Caco-2 (cell line): ENCODE data around the gene ADGRV1. TPM values are rescaled to one million over a fixed set of nuclear protein-coding genes. Genes with fewer than 3 reads are reported as not detected.
"Not testable (repeated sequence)": the region's sequence is repeated elsewhere in the genome, so short reads cannot be mapped to it uniquely, and the experiment has no call there.

Experiments used
- BruUV-seq: library from RNA; stranded (reverse); fragments of 400-500 nt; replicated peaks from 2 replicates; lab custom pipeline; 2021; lab: Mats Ljungman, UMichigan
- CTCF ChIA-PET: fragments of 300-600 bp; sonication (Branson Sonifier 250); formaldehyde crosslinking; loops from one replicate; lab custom pipeline; 2022; ENCODE audit warnings: antibody characterized with exemption; lab: Charles Lee
- POLR2A ChIA-PET: fragments of 300-600 bp; sonication (Branson Sonifier 250); formaldehyde crosslinking; loops from one replicate; lab custom pipeline; 2022; ENCODE audit warnings: antibody characterized with exemption; lab: Charles Lee
- DNase-seq, 2 experiments: peaks; one replicate each; pipeline versions ENCODE4 v3.0.0 to v3.0.0-alpha.2; 2020 to 2022
- H3K27me3 ChIP-seq: replicated peaks from 2 replicates; pipeline ENCODE4 v1.6.0; 2011; ENCODE audit warnings: low read length; ENCODE audit not compliant: control insufficient read depth, insufficient read depth
- H3K36me3 ChIP-seq: 2 replicates; pipeline ENCODE4 v1.5.1; 2011; ENCODE audit warnings: low read length; ENCODE audit not compliant: control insufficient read depth, insufficient read depth
- H3K4me1 ChIP-seq: fragments of 250-450 bp; sonication (Bioruptor Pico); 2 replicates; pipeline ENCODE4 v1.5.1; 2020; ENCODE audit warnings: mild to moderate bottlenecking
- H3K4me3 ChIP-seq: 2 replicates; pipeline ENCODE4 v1.5.1; 2011; ENCODE audit warnings: low read depth, mild to moderate bottlenecking, control low read depth, low read length
- H3K9me3 ChIP-seq: fragments of 250-450 bp; sonication (Bioruptor Pico); 2 replicates; pipeline ENCODE4 v1.5.1; 2020; ENCODE audit warnings: mild to moderate bottlenecking, moderate library complexity
- H3K27ac Mint-ChIP-seq: one replicate; pipeline ENCODE4 v1.8.0; 2022; ENCODE audit warnings: mixed read lengths; ENCODE audit not compliant: unreplicated experiment
- H3K27me3 Mint-ChIP-seq: one replicate; pipeline ENCODE4 v1.8.0; 2022; ENCODE audit warnings: mixed read lengths; ENCODE audit not compliant: insufficient read depth, unreplicated experiment
- H3K36me3 Mint-ChIP-seq: one replicate; pipeline ENCODE4 v1.8.0; 2022; ENCODE audit warnings: mild to moderate bottlenecking, mixed read lengths; ENCODE audit not compliant: insufficient read depth, unreplicated experiment
- H3K4me1 Mint-ChIP-seq: one replicate; pipeline ENCODE4 v1.8.0; 2022; ENCODE audit warnings: low read depth, mixed read lengths; ENCODE audit not compliant: unreplicated experiment
- H3K4me3 Mint-ChIP-seq: one replicate; pipeline ENCODE4 v1.8.0; 2022; ENCODE audit warnings: mild to moderate bottlenecking, moderate library complexity, mixed read lengths; ENCODE audit not compliant: unreplicated experiment
- H3K9me3 Mint-ChIP-seq: one replicate; pipeline ENCODE4 v1.8.0; 2022; ENCODE audit warnings: mixed read lengths; ENCODE audit not compliant: unreplicated experiment
- CTCF ChIP-seq, 2 experiments: fragments of 200-600 bp in 1 of 2; IDR thresholded peaks; 1 replicate in 1 of 2; 2 replicates in 1 of 2; pipeline versions ENCODE4 v1.5.1 to v1.8.0; 2011 to 2022; ENCODE audit warnings: antibody characterized with exemption in 1 of 2, control low read depth in 1 of 2, inconsistent platforms in 1 of 2, low read depth in 1 of 2, low read length in 1 of 2, mild to moderate bottlenecking in 1 of 2, moderate library complexity in 1 of 2; ENCODE audit not compliant: insufficient read depth in 1 of 2, severe bottlenecking in 1 of 2, unreplicated experiment in 1 of 2
- intact Hi-C: fragments of 100-400 bp; cut with micrococcal nuclease; formaldehyde crosslinking; loops from one replicate; pipeline ENCODE4 v1.10.0; 2022; ENCODE audit not compliant: unreplicated experiment
- total RNA-seq: library from RNA; stranded (reverse); gene quantifications from 2 replicates; pipeline ENCODE4 v1.2.3, GENCODE V29; 2022

ADGRV1 gene
- total RNA-seq, 1 experiment from 2014 or later, result 23.2 TPM

- H3K36me3 Mint-ChIP-seq, result no peaks in the 10 kb centered on the region
- no peak for TF ChIP-seq CTCF (IDR thresholded peaks at IDR 0.05; ENCODE audit: insufficient read depth in 1 of 2, low read depth in 1 of 2, low read length in 1 of 2, severe bottlenecking in 1 of 2, unreplicated experiment in 1 of 2)
- no peaks in the 10 kb centered on the region for H3K9me3 ChIP-seq
- H3K4me1 ChIP-seq, result peaks cover 11% of the 10 kb centered on the region
- H3K9me3 Mint-ChIP-seq, result no peaks in the 10 kb centered on the region
- no peaks in the 10 kb centered on the region for H3K27me3 ChIP-seq
- intact Hi-C loops, result no loop called here
- no peaks in the 10 kb centered on the region for H3K27me3 Mint-ChIP-seq
- no peak overlapping the region for H3K4me3 ChIP-seq
- BruUV-seq, result no TSS peak
- peaks cover 12% of the 10 kb centered on the region for H3K4me1 Mint-ChIP-seq
- no peak overlapping the region for H3K4me3 Mint-ChIP-seq
- ChIA-PET POLR2A (no interaction called here), CTCF (no interaction called here)
- no peak overlapping the region for H3K27ac Mint-ChIP-seq
- DNase-seq, result no peak
- H3K36me3 ChIP-seq, result no peaks in the 10 kb centered on the region
These were observed 473.5 kb downstream of the ADGRV1 start for GRCh38 chr5:91032125-91032524.

GRCh38 chr5:91033370-91033769 lies 474.8 kb downstream of the ADGRV1 start:
- H3K4me3 ChIP-seq, result no peak overlapping the region
- DNase-seq, result no peak
- H3K27me3 ChIP-seq, result no peaks in the 10 kb centered on the region
- intact Hi-C loops, result no loop called here
- peaks cover under 1% of the 10 kb centered on the region for H3K4me1 ChIP-seq
- no peak overlapping the region for H3K4me3 Mint-ChIP-seq
- peaks cover 4% of the 10 kb centered on the region for H3K4me1 Mint-ChIP-seq
- CTCF ChIA-PET, result no interaction called here
- no TSS peak for BruUV-seq
- H3K9me3 Mint-ChIP-seq, result no peaks in the 10 kb centered on the region
- no peak for TF ChIP-seq CTCF (IDR thresholded peaks at IDR 0.05; ENCODE audit: insufficient read depth in 1 of 2, low read depth in 1 of 2, low read length in 1 of 2, severe bottlenecking in 1 of 2, unreplicated experiment in 1 of 2)
- no peaks in the 10 kb centered on the region for H3K36me3 Mint-ChIP-seq
- POLR2A ChIA-PET, result no interaction called here
- H3K27ac Mint-ChIP-seq, result no peak overlapping the region
- H3K27me3 Mint-ChIP-seq, result no peaks in the 10 kb centered on the region
- no peaks in the 10 kb centered on the region for H3K9me3 ChIP-seq
- no peaks in the 10 kb centered on the region for H3K36me3 ChIP-seq

- Mint-ChIP-seq H3K36me3 (no peaks in the 10 kb centered on the region), H3K27me3 (no peaks in the 10 kb centered on the region), H3K4me3 (no peak overlapping the region), H3K4me1 (no peaks in the 10 kb centered on the region), H3K27ac (no peak overlapping the region), H3K9me3 (no peaks in the 10 kb centered on the region)
- H3K9me3 ChIP-seq, result no peaks in the 10 kb centered on the region
- intact Hi-C loops, result no loop called here
- no peaks in the 10 kb centered on the region for H3K36me3 ChIP-seq
- no TSS peak for BruUV-seq
- no peak for DNase-seq
- ChIA-PET CTCF (no interaction called here), POLR2A (no interaction called here)
- H3K4me1 ChIP-seq, result no peaks in the 10 kb centered on the region; the same call in none of the 2 replicates
- H3K27me3 ChIP-seq, result no peaks in the 10 kb centered on the region
- no peak overlapping the region for H3K4me3 ChIP-seq
- TF ChIP-seq CTCF (IDR thresholded peaks at IDR 0.05; ENCODE audit: insufficient read depth in 1 of 2, low read depth in 1 of 2, low read length in 1 of 2, severe bottlenecking in 1 of 2, unreplicated experiment in 1 of 2), result no peak
These were observed 479.7 kb downstream of the ADGRV1 start for GRCh38 chr5:91038180-91038808.

GRCh38 chr5:91041132-91041531 lies 482.5 kb downstream of the ADGRV1 start:
- H3K27ac Mint-ChIP-seq, CTCF ChIA-PET, H3K27me3 ChIP-seq, intact Hi-C loops, H3K4me1 Mint-ChIP-seq, H3K27me3 Mint-ChIP-seq, H3K9me3 Mint-ChIP-seq, DNase-seq, POLR2A ChIA-PET, H3K4me1 ChIP-seq, H3K36me3 ChIP-seq, H3K36me3 Mint-ChIP-seq, H3K4me3 ChIP-seq, BruUV-seq, H3K9me3 ChIP-seq, H3K4me3 Mint-ChIP-seq: not testable (repeated sequence)
